Uterus (tissue), 2 donors: ENCODE measurements around the gene CDKAL1.

Source experiments
- CTCF ChIP-seq, 4 experiments: fragments of 200-600 bp in 2 of 4; fragments of 450-650 bp in 2 of 4; sonication (generic) in 2 of 4; IDR thresholded peaks; one replicate each; pipeline ENCODE4 v1.5.1; 2016 to 2019; ENCODE audit warnings: antibody characterized with exemption in 4 of 4, mild to moderate bottlenecking in 2 of 4, moderate library complexity in 1 of 4
- POLR2A ChIP-seq, 2 donors: fragments of 450-650 bp; IDR thresholded peaks; one replicate each; pipeline ENCODE4 v1.6.1; 2016; ENCODE audit warnings: antibody characterized with exemption in 2 of 2, mild to moderate bottlenecking in 1 of 2, moderate library complexity in 1 of 2

- TF ChIP-seq CTCF (IDR thresholded peaks at IDR 0.05) (no peak), POLR2A (IDR thresholded peaks at IDR 0.05) (no peak)
Observed at GRCh38 chr6:20600831-20601230, 66.6 kb downstream of the CDKAL1 start.
